ENCODE data around the gene NXN. TPM values are rescaled to one million over a fixed set of nuclear protein-coding genes. Genes with fewer than 3 reads are reported as not detected.

NXN gene
- polyA plus RNA-seq, 1 donor from 2014 or later, result 14.8 TPM

DNA sequence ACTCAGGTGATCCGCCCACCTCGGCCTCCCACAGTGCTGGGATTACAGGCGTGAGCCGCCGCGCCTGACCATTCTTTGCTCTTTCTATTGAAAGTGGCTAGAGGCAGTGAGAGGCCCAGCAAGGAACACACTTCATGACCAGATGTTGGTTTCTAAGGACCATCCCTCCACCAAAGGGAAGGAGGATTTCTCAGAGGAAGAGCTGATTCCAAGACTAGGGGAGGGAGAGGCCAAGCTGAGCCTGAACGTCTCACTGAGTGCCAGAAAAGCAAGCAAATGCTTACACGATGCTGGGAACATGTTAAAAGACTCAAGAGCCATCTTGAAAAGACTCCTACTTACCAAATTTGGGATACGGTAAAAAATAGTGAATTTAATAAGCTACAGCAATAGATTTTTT, 118.2 kb downstream of the NXN start:
- no peaks in the 10 kb centered on the region for H3K36me3 ChIP-seq (ENCODE audit: insufficient read depth, low read length)
- H2AFZ ChIP-seq (ENCODE audit: low read depth, low read length), result no peak overlapping the region
- no peak overlapping the region for H3K27ac ChIP-seq (ENCODE audit: low read length)
- peaks cover 11% of the 10 kb centered on the region for H3K79me2 ChIP-seq (replicated peaks; ENCODE audit: insufficient read depth, low read length)
- no peak overlapping the region for H3K4me3 ChIP-seq (ENCODE audit: low read length)
- H3K4me2 ChIP-seq (ENCODE audit: low read length), result no peak overlapping the region
- H3K9me3 ChIP-seq (ENCODE audit: low read length), result no peaks in the 10 kb centered on the region
- H3K9ac ChIP-seq (ENCODE audit: low read length), result no peak overlapping the region
- no peaks in the 10 kb centered on the region for H3K9me2 ChIP-seq (ENCODE audit: insufficient read depth, low read length)
- H3K27me3 ChIP-seq (ENCODE audit: insufficient read depth, low read depth, low read length), result no peaks in the 10 kb centered on the region
- no peak for TF ChIP-seq TAF1 (IDR thresholded peaks at IDR 0.05; ENCODE audit: low read depth)
- TF ChIP-seq MXI1 (conservative IDR thresholded peaks at IDR 0.05; ENCODE audit: poor library complexity, severe bottlenecking), result no peak
- TF ChIP-seq RAD21 (conservative IDR thresholded peaks at IDR 0.05), result no peak
- TF ChIP-seq EP300 (conservative IDR thresholded peaks at IDR 0.05; ENCODE audit: poor library complexity, severe bottlenecking), result no peak
- no peak for TF ChIP-seq SMC3 (conservative IDR thresholded peaks at IDR 0.05; ENCODE audit: poor library complexity)
- TF ChIP-seq REST (IDR thresholded peaks at IDR 0.05; ENCODE audit: borderline replicate concordance), result no peak
- TF ChIP-seq CTCF (IDR thresholded peaks at IDR 0.05; ENCODE audit: poor library complexity, severe bottlenecking), result no peak
- TF ChIP-seq POLR2AphosphoS5 (IDR thresholded peaks at IDR 0.05), result no peak
- TF ChIP-seq EZH2 (IDR thresholded peaks at IDR 0.05; ENCODE audit: borderline replicate concordance, insufficient read depth, low read length, poor library complexity, severe bottlenecking), result no peak
- no peaks in the 10 kb centered on the region for H4K20me1 ChIP-seq (ENCODE audit: insufficient read depth)
- no peaks in the 10 kb centered on the region for H3F3A ChIP-seq (ENCODE audit: insufficient read depth, low read length, poor library complexity, severe bottlenecking)

DNA sequence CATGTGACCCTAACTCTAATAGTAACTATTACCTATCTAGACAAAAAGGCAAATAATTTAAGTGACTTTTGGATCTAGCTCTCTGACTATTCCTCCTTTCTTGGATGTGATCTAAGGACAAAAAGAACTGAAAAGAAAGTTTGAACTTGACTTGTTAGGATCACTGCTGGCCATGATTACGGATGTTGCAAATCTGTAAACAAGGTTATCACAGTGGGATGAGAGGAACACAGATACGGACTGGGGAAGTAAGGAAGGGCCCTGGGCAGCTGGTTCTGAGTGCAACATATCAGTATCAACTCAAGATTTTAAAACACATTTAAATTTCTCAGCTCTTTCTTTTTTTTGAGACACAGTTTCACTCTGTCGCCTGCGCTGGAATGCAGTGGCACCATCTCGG, 118.8 kb downstream of the NXN start:
- Histone ChIP-seq H4K20me1 (ENCODE audit: insufficient read depth) (no peaks in the 10 kb centered on the region), H3K79me2 (replicated peaks; ENCODE audit: insufficient read depth, low read length) (peaks cover 11% of the 10 kb centered on the region), H3K4me2 (ENCODE audit: low read length) (no peak overlapping the region), H3K27ac (ENCODE audit: low read length) (no peak overlapping the region), H3K9me2 (ENCODE audit: insufficient read depth, low read length) (no peaks in the 10 kb centered on the region), H3K4me3 (ENCODE audit: low read length) (no peak overlapping the region), H3K9ac (ENCODE audit: low read length) (no peak overlapping the region), H3K36me3 (ENCODE audit: insufficient read depth, low read length) (no peaks in the 10 kb centered on the region), H3F3A (ENCODE audit: insufficient read depth, low read length, poor library complexity, severe bottlenecking) (no peaks in the 10 kb centered on the region), H2AFZ (ENCODE audit: low read depth, low read length) (no peak overlapping the region), H3K27me3 (ENCODE audit: insufficient read depth, low read depth, low read length) (no peaks in the 10 kb centered on the region), H3K9me3 (ENCODE audit: low read length) (no peaks in the 10 kb centered on the region)
- TF ChIP-seq SMC3 (conservative IDR thresholded peaks at IDR 0.05; ENCODE audit: poor library complexity) (no peak), CTCF (IDR thresholded peaks at IDR 0.05; ENCODE audit: poor library complexity, severe bottlenecking) (no peak)
